Large intestine (tissue), 3 donors: ENCODE data around the gene CAPG. TPM values are rescaled to one million over a fixed set of nuclear protein-coding genes. Genes with fewer than 3 reads are reported as not detected.

Experiments used
- DNase-seq, 2 donors: peaks; one replicate each; pipeline versions ENCODE4 v3.0.0 to v3.0.0-alpha.2; 2013
- H3K27ac ChIP-seq: one replicate; pipeline ENCODE4 v1.5.1; 2013; ENCODE audit warnings: low read length
- H3K27me3 ChIP-seq: 2 replicates; pipeline ENCODE4 v1.6.1; 2013; ENCODE audit warnings: low read length; ENCODE audit not compliant: control insufficient read depth, insufficient read depth
- H3K36me3 ChIP-seq: 2 replicates; pipeline ENCODE4 v1.6.1; 2013; ENCODE audit warnings: low read length; ENCODE audit not compliant: control insufficient read depth, insufficient read depth
- H3K4me1 ChIP-seq: one replicate; pipeline ENCODE4 v1.6.1; 2013; ENCODE audit warnings: low read length; ENCODE audit not compliant: control insufficient read depth, insufficient read depth
- H3K4me3 ChIP-seq: one replicate; pipeline ENCODE4 v1.5.1; 2013; ENCODE audit warnings: low read length
- H3K9me3 ChIP-seq: one replicate; pipeline ENCODE4 v1.6.1; 2013; ENCODE audit warnings: mild to moderate bottlenecking, low read depth, low read length, moderate library complexity; ENCODE audit not compliant: control insufficient read depth
- WGBS: methylation state at CpG from one replicate; pipeline ENCODE4 v1.1.5; 2013; ENCODE audit warnings: low lambda C conversion rate; ENCODE audit not compliant: insufficient coverage; 5-methylcytosine and 5-hydroxymethylcytosine counted together
- polyA plus RNA-seq: library from polyadenylated mRNA; unstranded; fragments of 120-200 nt; gene quantifications from one replicate; pipeline ENCODE4 v1.2.1, GENCODE V29; 2013

CAPG gene
- polyA plus RNA-seq, 1 donor = 40.7 TPM

DNA sequence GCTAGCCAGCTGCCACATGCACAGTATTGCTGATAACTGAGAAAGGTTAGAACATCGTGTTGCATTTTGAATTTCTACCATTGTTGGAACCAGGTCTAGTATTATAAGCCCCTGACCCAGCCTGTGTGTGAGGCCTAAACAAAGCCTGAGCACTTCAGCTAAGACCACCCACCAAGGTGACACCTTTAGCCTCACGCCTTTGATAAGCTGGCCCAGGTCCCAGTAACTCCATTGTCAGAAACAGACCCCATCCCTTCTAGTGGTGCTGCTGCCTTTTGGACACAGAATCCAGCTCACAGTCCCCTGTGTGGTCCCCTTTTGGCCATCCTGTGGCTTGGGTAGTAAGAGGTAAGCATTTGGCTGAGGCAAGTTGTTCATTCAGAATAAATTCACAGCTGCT, 54.0 kb downstream of the CAPG start:
- Histone ChIP-seq H3K4me1 (peaks cover 7% of the 10 kb centered on the region), H3K27me3 (no peaks in the 10 kb centered on the region), H3K27ac (no peak overlapping the region), H3K9me3 (no peaks in the 10 kb centered on the region), H3K36me3 (peaks cover 35% of the 10 kb centered on the region), H3K4me3 (no peak overlapping the region)
- no CpG with 5 or more reads among the region's 2 CpGs for WGBS
- DNase-seq = no peak

DNA sequence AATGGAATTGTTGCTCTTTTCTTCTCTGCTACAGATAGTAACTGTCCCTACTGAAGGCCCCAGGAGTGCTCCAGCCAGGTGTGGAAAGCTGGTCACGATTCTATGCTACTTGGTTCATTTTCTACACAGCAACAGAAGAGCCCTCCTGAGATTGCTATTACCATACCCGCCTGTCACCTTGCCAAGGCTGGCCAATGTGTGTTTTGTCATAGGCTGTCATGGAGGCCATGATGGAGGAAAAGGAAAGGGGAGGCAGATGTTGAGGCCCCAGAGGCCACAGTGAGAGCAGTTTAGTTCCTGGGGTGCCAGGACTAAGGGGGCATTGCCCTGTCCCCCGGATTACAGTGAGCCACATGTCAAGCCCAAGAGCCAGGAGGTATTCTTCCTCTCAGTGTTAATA, 54.6 kb downstream of the CAPG start:
- H3K27me3 ChIP-seq = no peaks in the 10 kb centered on the region
- H3K36me3 ChIP-seq = peaks cover 39% of the 10 kb centered on the region
- H3K9me3 ChIP-seq = no peaks in the 10 kb centered on the region
- peak overlapping the region; percentile 79 for H3K4me3 ChIP-seq
- DNase-seq = no peak
- H3K4me1 ChIP-seq = peaks cover 7% of the 10 kb centered on the region
- no CpG with 5 or more reads among the region's 3 CpGs for WGBS
- H3K27ac ChIP-seq = no peak overlapping the region

DNA sequence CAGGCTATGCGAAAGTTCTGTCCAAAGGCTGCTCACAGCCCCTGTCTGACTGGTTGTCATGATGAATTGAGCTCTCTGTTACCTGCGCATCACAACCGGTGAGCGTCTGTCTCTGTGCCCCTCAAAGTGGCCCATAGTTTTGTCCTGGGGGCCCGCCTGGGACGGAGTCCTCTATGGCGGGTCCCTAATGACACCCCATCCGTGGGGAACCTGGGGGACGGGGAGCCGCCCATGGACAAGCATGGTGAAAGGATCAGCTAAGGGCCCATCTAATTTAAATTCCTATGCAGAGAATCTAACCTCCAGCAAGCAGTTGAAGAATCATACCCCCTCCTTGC, 55.1 kb downstream of the CAPG start:
- H3K36me3 ChIP-seq = peaks cover 40% of the 10 kb centered on the region
- H3K27ac ChIP-seq = peak overlapping the region; percentile 92
- H3K9me3 ChIP-seq = no peaks in the 10 kb centered on the region
- no CpG with 5 or more reads among the region's 10 CpGs for WGBS
- DNase-seq = peak in 1 of 2 donors; percentile 27
- no peaks in the 10 kb centered on the region for H3K27me3 ChIP-seq
- H3K4me3 ChIP-seq = peak overlapping the region; percentile 79
- H3K4me1 ChIP-seq = peaks cover 7% of the 10 kb centered on the region

DNA sequence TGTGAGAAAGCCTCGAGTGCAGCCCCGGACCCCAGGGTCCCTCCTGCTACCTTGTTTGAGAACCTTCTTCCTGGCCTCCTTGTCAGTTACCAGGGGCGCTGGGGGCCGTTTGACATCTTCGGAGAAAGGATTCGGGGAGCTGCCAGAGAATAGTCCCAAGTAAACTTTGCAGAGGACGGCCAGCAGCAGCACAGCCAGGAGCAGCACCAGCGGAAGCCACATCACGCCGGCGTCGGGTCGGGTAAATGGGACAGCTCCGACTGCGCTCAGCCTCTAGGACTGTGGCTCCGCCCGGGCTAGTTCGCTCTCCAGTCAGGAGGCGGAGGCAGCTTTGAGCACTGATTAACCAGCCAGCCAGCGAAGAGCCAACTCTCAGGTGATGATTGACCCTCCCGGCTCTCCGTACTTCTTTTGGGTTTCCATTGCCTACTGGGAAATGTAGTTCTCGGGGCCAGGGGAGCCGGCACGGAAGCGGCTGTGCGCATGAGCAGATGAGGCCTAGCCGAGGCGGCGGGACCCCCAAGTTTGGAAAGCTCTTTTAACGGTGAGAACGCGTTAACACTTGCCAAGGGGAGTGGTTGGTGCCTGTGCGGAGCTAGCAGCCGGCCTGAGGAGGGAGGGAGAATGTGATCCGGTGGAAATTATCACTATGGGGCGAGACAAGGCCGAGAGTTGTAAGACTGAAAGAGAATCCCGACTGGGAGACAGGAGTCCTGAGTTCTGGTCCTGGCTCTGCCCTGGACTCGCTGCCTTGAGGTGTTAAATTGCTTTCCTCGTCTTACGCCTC, 55.7 kb downstream of the CAPG start, which contains the start of the genes ELMOD3 and RETSAT:
Gene ELMOD3, plus strand, starts transcription at position 484 of the 787 bp plus-strand sequence. CDS start 2,430 bp downstream, outside the sequence.
Gene RETSAT, minus strand, starts transcription at position 243 of the 787 bp plus-strand sequence. Its CDS starts 21 bp downstream, at position 222.
- H3K36me3 ChIP-seq = peaks cover 45% of the 10 kb centered on the region
- no peaks in the 10 kb centered on the region for H3K27me3 ChIP-seq
- peak; percentile 98 to 99 for DNase-seq
- H3K27ac ChIP-seq = peak within 1 kb of the TSS; percentile 92
- H3K4me1 ChIP-seq = peaks cover 7% of the 10 kb centered on the region
- no CpG with 5 or more reads among the region's 42 CpGs for WGBS
- H3K4me3 ChIP-seq = peak within 1 kb of the TSS; percentile 79
- no peaks in the 10 kb centered on the region for H3K9me3 ChIP-seq

DNA sequence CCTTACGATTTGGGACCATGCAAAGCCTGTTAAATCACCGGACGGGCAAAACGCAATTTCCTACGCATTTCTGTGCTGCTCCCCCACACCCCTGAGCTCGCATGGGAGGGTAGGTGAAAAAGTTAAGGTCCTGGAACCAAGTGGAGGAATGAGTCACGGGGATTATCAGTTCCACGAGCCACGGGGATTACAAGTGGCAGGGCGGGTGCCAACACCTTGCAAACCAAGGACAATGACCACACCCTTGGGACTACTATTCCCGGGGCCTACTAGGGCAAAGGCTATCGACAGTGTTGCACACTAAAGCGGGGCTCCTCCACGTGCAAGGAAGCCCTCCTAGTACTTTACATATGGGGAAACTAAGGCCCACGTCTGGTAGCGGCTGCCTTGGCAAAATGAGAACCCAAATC, 56.3 kb downstream of the CAPG start:
- Histone ChIP-seq H3K36me3 (peaks cover 49% of the 10 kb centered on the region), H3K27ac (peak overlapping the region; percentile 92), H3K4me3 (peak overlapping the region; percentile 79), H3K4me1 (peaks cover 7% of the 10 kb centered on the region), H3K27me3 (no peaks in the 10 kb centered on the region), H3K9me3 (no peaks in the 10 kb centered on the region)
- peak; percentile 71 to 86 for DNase-seq
- no CpG with 5 or more reads among the region's 16 CpGs for WGBS

DNA sequence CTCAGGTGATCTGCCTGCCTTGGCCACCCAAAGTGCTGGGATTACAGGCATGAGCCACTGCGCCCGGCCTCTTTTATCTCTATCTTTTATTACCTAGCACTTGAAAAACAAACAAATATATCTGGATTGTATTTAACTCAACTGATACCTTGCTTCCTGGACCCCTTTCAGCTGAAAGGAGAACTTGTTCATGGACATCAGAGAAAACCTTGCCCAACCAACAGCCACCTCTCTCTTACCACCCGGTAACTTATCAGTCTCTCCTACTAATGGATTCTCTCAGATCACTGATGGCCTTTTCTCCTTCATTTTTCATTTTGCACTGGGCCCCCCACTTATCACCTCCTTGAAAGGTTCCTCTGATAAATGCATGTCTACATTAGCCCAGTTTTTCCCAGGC, 62.6 kb downstream of the CAPG start:
- H3K36me3 ChIP-seq = peaks cover 70% of the 10 kb centered on the region
- 0% methylated on average over 3 of the region's 3 CpGs for WGBS

More for the DNA sequence above, 62.6 kb downstream of the CAPG start:
- peak overlapping the region; percentile 48 for H3K27ac ChIP-seq
- no peak overlapping the region for H3K4me3 ChIP-seq
- H3K9me3 ChIP-seq = no peaks in the 10 kb centered on the region
- DNase-seq = peak in 1 of 2 donors; percentile 75
- H3K4me1 ChIP-seq = peaks cover 6% of the 10 kb centered on the region
- H3K27me3 ChIP-seq = no peaks in the 10 kb centered on the region

Other genes starting within 250 kb of the CAPG start
- gene TGOLN2, start 82.4 kb downstream of the CAPG start, polyA plus RNA-seq = 147 TPM
- 56.8 TPM for gene RETSAT, start 55.8 kb downstream of the CAPG start, polyA plus RNA-seq
- gene ELMOD3, start 55.6 kb downstream of the CAPG start, polyA plus RNA-seq = 29.0 TPM
- 3.8 TPM for gene SH2D6, start 8.3 kb upstream of the CAPG start, polyA plus RNA-seq
- 345 TPM for gene MAT2A, start 128.8 kb upstream of the CAPG start, polyA plus RNA-seq
- gene GGCX, start 151.1 kb upstream of the CAPG start, polyA plus RNA-seq = 24.8 TPM
- gene VAMP8, start 167.2 kb upstream of the CAPG start, polyA plus RNA-seq = 158 TPM
- 18.0 TPM for gene VAMP5, start 174.1 kb upstream of the CAPG start, polyA plus RNA-seq
- 131 TPM for gene RNF181, start 185.4 kb upstream of the CAPG start, polyA plus RNA-seq
- gene TMEM150A, start 192.3 kb upstream of the CAPG start, polyA plus RNA-seq = 40.9 TPM
- gene C2orf68, start 201.7 kb upstream of the CAPG start, polyA plus RNA-seq = 44.1 TPM
- gene USP39, start 205.8 kb upstream of the CAPG start, polyA plus RNA-seq = 45.2 TPM